GM10248 (cell line): ENCODE data around the gene MGST1.
"Not testable (repeated sequence)": the region's sequence is repeated elsewhere in the genome, so short reads cannot be mapped to it uniquely, and the experiment has no call there.

Experiments used
- CTCF ChIA-PET: fragments of 300-600 bp; sonication (Branson Sonifier 250); formaldehyde crosslinking; extraction: SDS; loops from one replicate; lab custom pipeline; 2021; ENCODE audit warnings: antibody characterized with exemption; lab: Yijun Ruan, JAX
- POLR2A ChIA-PET: fragments of 350-650 bp; sonication (Branson Sonifier 250); formaldehyde crosslinking; extraction: SDS; loops from one replicate; lab custom pipeline; 2020; ENCODE audit warnings: antibody characterized with exemption; lab: Yijun Ruan, JAX
- DNase-seq: peaks from one replicate; pipeline ENCODE4 v3.0.0; 2012; ENCODE audit errors: extremely low spot score
- TF ChIP-seq, protein P1 (sequence below): IDR thresholded peaks from 2 replicates; pipeline ENCODE4 v1.5.1; 2012; ENCODE audit warnings: mild to moderate bottlenecking, low read depth; ENCODE audit errors: extremely low read depth, missing control alignments, control extremely low read depth

MGST1 gene

DNA sequence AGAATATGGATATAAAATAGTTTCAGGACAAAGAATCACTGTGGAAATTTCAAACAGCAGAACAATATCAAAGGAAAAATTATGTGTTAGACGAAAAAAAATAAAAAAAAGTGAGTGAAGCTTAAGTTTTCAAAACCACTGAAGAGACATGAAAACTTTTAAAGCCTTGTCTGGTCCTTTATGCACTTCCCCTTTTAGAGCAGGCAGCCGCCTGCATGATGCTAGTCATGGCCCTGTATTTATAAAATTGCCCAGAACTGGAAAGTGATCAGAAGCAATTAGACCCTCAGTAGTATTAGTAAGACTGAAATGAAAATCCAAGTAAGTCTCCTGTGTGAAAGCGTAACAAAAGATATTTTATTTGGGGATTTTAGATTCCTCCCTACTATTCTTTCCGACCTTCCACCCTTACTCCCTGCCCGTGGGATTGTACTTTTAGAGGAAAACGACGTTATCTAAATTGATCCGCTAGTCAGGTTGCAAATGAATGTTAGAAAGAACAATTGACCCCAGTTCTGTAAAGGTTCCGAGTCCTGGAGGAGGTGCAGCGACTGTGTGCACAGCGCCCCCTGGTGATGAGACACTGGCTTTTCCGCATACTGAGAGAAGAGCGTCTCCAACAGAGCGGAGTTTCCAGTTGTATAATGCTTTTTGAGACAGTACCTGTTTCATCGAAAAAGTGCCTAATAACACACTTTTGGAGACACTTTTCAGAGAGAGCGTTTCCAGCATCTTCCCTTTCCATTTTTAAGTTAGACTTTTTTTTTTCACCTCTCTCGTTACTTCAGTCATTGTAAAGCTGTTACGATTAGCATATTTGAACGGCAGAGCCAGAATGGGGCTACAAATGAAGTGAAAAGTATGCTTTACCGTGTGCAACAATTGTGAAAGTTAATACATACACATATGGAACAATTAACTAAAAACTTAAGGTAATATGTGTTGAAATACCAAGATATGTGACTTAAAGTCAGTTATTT lies 12.4 kb downstream of the MGST1 start:
- ChIA-PET POLR2A (no interaction called here), CTCF (interaction anchor here (0.7 to 2.1 kb wide), 4 partner anchors 8 to 26 kb away, joined by 3 to 8 read pairs (median 4); no protein-coding TSS in a partner anchor)
- TF ChIP-seq, protein P1, sequence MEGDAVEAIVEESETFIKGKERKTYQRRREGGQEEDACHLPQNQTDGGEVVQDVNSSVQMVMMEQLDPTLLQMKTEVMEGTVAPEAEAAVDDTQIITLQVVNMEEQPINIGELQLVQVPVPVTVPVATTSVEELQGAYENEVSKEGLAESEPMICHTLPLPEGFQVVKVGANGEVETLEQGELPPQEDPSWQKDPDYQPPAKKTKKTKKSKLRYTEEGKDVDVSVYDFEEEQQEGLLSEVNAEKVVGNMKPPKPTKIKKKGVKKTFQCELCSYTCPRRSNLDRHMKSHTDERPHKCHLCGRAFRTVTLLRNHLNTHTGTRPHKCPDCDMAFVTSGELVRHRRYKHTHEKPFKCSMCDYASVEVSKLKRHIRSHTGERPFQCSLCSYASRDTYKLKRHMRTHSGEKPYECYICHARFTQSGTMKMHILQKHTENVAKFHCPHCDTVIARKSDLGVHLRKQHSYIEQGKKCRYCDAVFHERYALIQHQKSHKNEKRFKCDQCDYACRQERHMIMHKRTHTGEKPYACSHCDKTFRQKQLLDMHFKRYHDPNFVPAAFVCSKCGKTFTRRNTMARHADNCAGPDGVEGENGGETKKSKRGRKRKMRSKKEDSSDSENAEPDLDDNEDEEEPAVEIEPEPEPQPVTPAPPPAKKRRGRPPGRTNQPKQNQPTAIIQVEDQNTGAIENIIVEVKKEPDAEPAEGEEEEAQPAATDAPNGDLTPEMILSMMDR, result peak; percentile 37
- no peak for DNase-seq

- TF ChIP-seq, protein P1, result no peak
- ChIA-PET CTCF (interaction anchor here (1.3 to 2.1 kb wide), 5 partner anchors 9 to 193 kb away, joined by 3 to 10 read pairs (median 6); no protein-coding TSS in a partner anchor), POLR2A (no interaction called here)
- no peak for DNase-seq
Observed at GRCh38 chr12:16361142-16361783, 13.8 kb downstream of the MGST1 start.

GRCh38 chr12:16362550-16362949 lies 15.1 kb downstream of the MGST1 start:
- CTCF ChIA-PET, result interaction anchor here (1.6 kb wide), 1 partner anchor 10 kb away, joined by 10 read pairs; no protein-coding TSS in a partner anchor
- DNase-seq, result no peak
- POLR2A ChIA-PET, result no interaction called here
- TF ChIP-seq, protein P1, result no peak

- POLR2A ChIA-PET, result no interaction called here
- no peak for DNase-seq
- CTCF ChIA-PET, result no interaction called here
- TF ChIP-seq, protein P1, result no peak
Observed at GRCh38 chr12:16369156-16369555, 21.7 kb downstream of the MGST1 start.

DNA sequence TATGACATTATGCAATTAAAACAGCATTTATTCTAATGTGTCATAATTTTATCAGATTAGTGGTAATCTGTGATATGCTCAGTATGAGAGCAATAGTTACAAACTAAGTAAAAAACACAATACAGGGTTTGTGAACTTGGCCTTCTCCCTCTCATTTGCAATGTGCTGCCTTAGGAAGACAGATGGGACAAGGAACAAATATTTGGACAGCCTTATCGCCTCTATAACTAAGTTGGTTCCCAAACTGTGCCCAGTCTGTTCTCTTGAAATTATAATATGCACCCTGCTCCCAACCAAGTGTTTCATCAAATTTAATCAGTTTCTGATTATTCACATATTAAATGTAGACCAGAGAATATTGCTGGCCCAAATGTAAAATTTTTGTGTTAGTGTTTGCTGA lies 22.7 kb downstream of the MGST1 start:
- ChIA-PET POLR2A (no interaction called here), CTCF (interaction anchor here (1.2 kb wide), 1 partner anchor 11 kb away, joined by 3 read pairs; no protein-coding TSS in a partner anchor)
- DNase-seq, result no peak
- TF ChIP-seq, protein P1, result no peak

- CTCF ChIA-PET, DNase-seq, POLR2A ChIA-PET: not testable (repeated sequence)
Observed at GRCh38 chr12:16382652-16383312, 35.3 kb downstream of the MGST1 start.
